Measurements from ENCODE around the gene HACD2. TPM values are rescaled to one million over a fixed set of nuclear protein-coding genes. Genes with fewer than 3 reads are reported as not detected.

Gene HACD2
- total RNA-seq, 1 experiment from 2014 or later = 43.8 TPM

GRCh38 chr3:123481071-123481470, 103.8 kb downstream of the HACD2 start:
- intact Hi-C loops (cut with micrococcal nuclease) = no loop called here
- CTCF ChIA-PET = no interaction called here

DNA sequence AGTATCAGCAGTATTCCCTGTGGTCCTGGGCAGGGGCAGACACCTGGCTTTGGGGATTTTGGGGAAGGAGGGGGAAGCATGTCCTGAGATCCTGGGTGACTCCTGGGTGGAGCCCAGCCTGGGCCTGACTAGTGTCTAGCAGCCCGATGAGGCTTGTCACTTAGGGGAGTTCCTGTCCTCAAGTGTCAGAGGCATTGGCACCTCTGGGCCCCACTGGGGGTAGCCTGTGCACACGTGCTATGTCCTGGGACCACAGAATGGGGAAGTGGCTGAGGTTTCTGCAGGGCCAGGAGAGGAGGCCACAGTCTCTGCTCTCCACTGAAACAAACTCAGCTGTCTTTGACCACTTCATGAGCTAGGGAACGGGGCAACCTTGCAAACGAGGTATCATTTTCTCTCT, 104.4 kb downstream of the HACD2 start:
- Histone ChIP-seq H3K79me2 (ENCODE audit: low read length) (no peaks in the 10 kb centered on the region), H3K4me3 (ENCODE audit: low read length) (no peak overlapping the region), H3F3A (ENCODE audit: low read length, unreplicated experiment) (no peaks in the 10 kb centered on the region), H3K9me2 (replicated peaks; ENCODE audit: low read length) (no peaks in the 10 kb centered on the region), H3K4me1 (ENCODE audit: insufficient read depth, low read length) (no peaks in the 10 kb centered on the region), H3K9ac (ENCODE audit: low read length) (no peak overlapping the region), H4K20me1 (ENCODE audit: low read length) (no peaks in the 10 kb centered on the region), H3K9me3 (ENCODE audit: low read length) (no peaks in the 10 kb centered on the region), H3K36me3 (ENCODE audit: low read depth, low read length) (no peaks in the 10 kb centered on the region), H3K27ac (ENCODE audit: low read length) (no peak overlapping the region), H3K4me2 (ENCODE audit: low read length) (no peak overlapping the region), H2AFZ (ENCODE audit: low read length) (no peak overlapping the region), H3K27me3 (ENCODE audit: low read length) (peaks cover 42% of the 10 kb centered on the region)
- DNase-seq (no peak), ATAC-seq (no peak)
- POLR2A ChIA-PET (ENCODE audit: unreplicated experiment) = no interaction called here
- intact Hi-C loops (cut with micrococcal nuclease) = no loop called here
- TF ChIP-seq EZH2phosphoT487 (IDR thresholded peaks at IDR 0.05; ENCODE audit: borderline replicate concordance, low read length) = no peak
- CTCF ChIA-PET = no interaction called here
- no TSS peak for BruUV-seq (replicated peaks)

More at GRCh38 chr3:123481071-123481470, 103.8 kb downstream of the HACD2 start:
- Histone ChIP-seq H3K9ac (ENCODE audit: low read length) (no peak overlapping the region), H3K36me3 (ENCODE audit: low read depth, low read length) (no peaks in the 10 kb centered on the region), H3K4me2 (ENCODE audit: low read length) (no peak overlapping the region), H3K4me1 (ENCODE audit: insufficient read depth, low read length) (no peaks in the 10 kb centered on the region), H3K27ac (ENCODE audit: low read length) (no peak overlapping the region), H3K4me3 (ENCODE audit: low read length) (no peak overlapping the region), H3F3A (ENCODE audit: low read length, unreplicated experiment) (no peaks in the 10 kb centered on the region), H3K9me2 (replicated peaks; ENCODE audit: low read length) (no peaks in the 10 kb centered on the region), H3K9me3 (ENCODE audit: low read length) (no peaks in the 10 kb centered on the region), H2AFZ (ENCODE audit: low read length) (no peak overlapping the region), H4K20me1 (ENCODE audit: low read length) (no peaks in the 10 kb centered on the region), H3K27me3 (ENCODE audit: low read length) (peaks cover 36% of the 10 kb centered on the region), H3K79me2 (ENCODE audit: low read length) (no peaks in the 10 kb centered on the region)
- BruUV-seq (replicated peaks) = no TSS peak
- POLR2A ChIA-PET (ENCODE audit: unreplicated experiment) = no interaction called here
- ATAC-seq = no peak
- TF ChIP-seq EZH2 (IDR thresholded peaks at IDR 0.05; ENCODE audit: low read length, unreplicated experiment) (no peak), EZH2phosphoT487 (IDR thresholded peaks at IDR 0.05; ENCODE audit: borderline replicate concordance, low read length) (no peak)
- TF ChIP-seq, protein P1, sequence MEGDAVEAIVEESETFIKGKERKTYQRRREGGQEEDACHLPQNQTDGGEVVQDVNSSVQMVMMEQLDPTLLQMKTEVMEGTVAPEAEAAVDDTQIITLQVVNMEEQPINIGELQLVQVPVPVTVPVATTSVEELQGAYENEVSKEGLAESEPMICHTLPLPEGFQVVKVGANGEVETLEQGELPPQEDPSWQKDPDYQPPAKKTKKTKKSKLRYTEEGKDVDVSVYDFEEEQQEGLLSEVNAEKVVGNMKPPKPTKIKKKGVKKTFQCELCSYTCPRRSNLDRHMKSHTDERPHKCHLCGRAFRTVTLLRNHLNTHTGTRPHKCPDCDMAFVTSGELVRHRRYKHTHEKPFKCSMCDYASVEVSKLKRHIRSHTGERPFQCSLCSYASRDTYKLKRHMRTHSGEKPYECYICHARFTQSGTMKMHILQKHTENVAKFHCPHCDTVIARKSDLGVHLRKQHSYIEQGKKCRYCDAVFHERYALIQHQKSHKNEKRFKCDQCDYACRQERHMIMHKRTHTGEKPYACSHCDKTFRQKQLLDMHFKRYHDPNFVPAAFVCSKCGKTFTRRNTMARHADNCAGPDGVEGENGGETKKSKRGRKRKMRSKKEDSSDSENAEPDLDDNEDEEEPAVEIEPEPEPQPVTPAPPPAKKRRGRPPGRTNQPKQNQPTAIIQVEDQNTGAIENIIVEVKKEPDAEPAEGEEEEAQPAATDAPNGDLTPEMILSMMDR (conservative IDR thresholded peaks at IDR 0.05; ENCODE audit: low read depth, low read length) = no peak
- no peak for DNase-seq

DNA sequence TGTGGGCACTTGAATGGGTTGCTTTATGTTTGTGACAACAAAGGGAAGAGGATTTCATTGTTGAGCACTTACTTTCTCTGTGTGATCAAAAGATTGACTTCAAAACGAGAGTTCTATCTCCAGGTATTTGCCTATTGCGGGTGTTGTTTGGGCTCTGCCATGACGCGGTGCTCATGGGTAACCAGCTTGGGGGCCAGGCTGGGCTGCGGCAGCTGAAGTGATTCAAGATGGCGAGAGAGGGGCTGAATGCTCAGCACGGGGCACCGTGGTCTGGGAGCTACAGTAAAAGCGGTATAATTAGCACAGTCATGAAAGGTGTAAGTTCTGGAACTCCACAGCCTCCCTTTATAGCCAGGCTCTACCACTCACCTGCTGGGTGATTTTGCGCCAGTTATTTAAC, 105.0 kb downstream of the HACD2 start:
- Histone ChIP-seq H3K4me2 (ENCODE audit: low read length) (no peak overlapping the region), H3F3A (ENCODE audit: low read length, unreplicated experiment) (no peaks in the 10 kb centered on the region), H3K9me2 (replicated peaks; ENCODE audit: low read length) (no peaks in the 10 kb centered on the region), H3K36me3 (ENCODE audit: low read depth, low read length) (no peaks in the 10 kb centered on the region), H3K27me3 (ENCODE audit: low read length) (peaks cover 47% of the 10 kb centered on the region), H3K4me3 (ENCODE audit: low read length) (no peak overlapping the region), H4K20me1 (ENCODE audit: low read length) (no peaks in the 10 kb centered on the region), H3K9me3 (ENCODE audit: low read length) (no peaks in the 10 kb centered on the region), H3K27ac (ENCODE audit: low read length) (no peak overlapping the region), H3K4me1 (ENCODE audit: insufficient read depth, low read length) (no peaks in the 10 kb centered on the region), H3K79me2 (ENCODE audit: low read length) (no peaks in the 10 kb centered on the region), H2AFZ (ENCODE audit: low read length) (no peak overlapping the region), H3K9ac (ENCODE audit: low read length) (no peak overlapping the region)
- ChIA-PET POLR2A (ENCODE audit: unreplicated experiment) (no interaction called here), CTCF (no interaction called here)
- ATAC-seq (no peak), DNase-seq (no peak)
- no TSS peak for BruUV-seq (replicated peaks)
- TF ChIP-seq, protein P1 (conservative IDR thresholded peaks at IDR 0.05; ENCODE audit: low read depth, low read length) = no peak
- TF ChIP-seq EZH2phosphoT487 (IDR thresholded peaks at IDR 0.05; ENCODE audit: borderline replicate concordance, low read length) = no peak
- intact Hi-C loops (cut with micrococcal nuclease) = no loop called here
